Prostate gland (tissue), 2 donors: ENCODE data around the gene DDRGK1.

Source experiments
- CTCF ChIP-seq, 4 experiments: fragments of 200-600 bp in 2 of 4; fragments of 450-650 bp in 2 of 4; sonication (generic) in 2 of 4; IDR thresholded peaks; 1 replicate in 3 of 4; 2 replicates in 1 of 4; pipeline ENCODE4 v1.5.1; 2016 to 2019; ENCODE audit warnings: antibody characterized with exemption in 4 of 4, mild to moderate bottlenecking in 2 of 4, moderate library complexity in 2 of 4
- POLR2A ChIP-seq: fragments of 450-650 bp; IDR thresholded peaks from one replicate; pipeline ENCODE4 v1.6.1; 2016; ENCODE audit warnings: antibody characterized with exemption, mild to moderate bottlenecking

GRCh38 chr20:3226864-3227263, 22.4 kb upstream of the DDRGK1 start:
- TF ChIP-seq CTCF (IDR thresholded peaks at IDR 0.05) = no peak
- TF ChIP-seq POLR2A = no peak
